HG03558 (cell line): ENCODE measurements around the gene DMRTA2.

Experiments used
- ATAC-seq: cut with Tn5 transposase; IDR thresholded peaks from one replicate; pipeline ENCODE4 v1.9.1; 2021; ENCODE audit warnings: moderate number of reproducible peaks; ENCODE audit not compliant: unreplicated experiment; ENCODE audit errors: extremely low read depth

Gene DMRTA2

GRCh38 chr1:50424045-50424883 is 1.0 kb upstream of the DMRTA2 start:
- ATAC-seq = no peak

GRCh38 chr1:50423670-50424000 is 392 bp upstream of the DMRTA2 start:
- ATAC-seq = no peak

GRCh38 chr1:50422675-50422945 is 633 bp downstream of the DMRTA2 start:
- ATAC-seq = no peak

GRCh38 chr1:50421768-50422674 is 1.2 kb downstream of the DMRTA2 start:
- ATAC-seq = no peak

GRCh38 chr1:50421366-50421748 is 1.9 kb downstream of the DMRTA2 start:
- no peak for ATAC-seq

GRCh38 chr1:50420689-50421365 is 2.4 kb downstream of the DMRTA2 start:
- no peak for ATAC-seq

GRCh38 chr1:50419907-50420677 is 3.2 kb downstream of the DMRTA2 start:
- no peak for ATAC-seq

GRCh38 chr1:50419192-50419906 is 3.9 kb downstream of the DMRTA2 start:
- no peak for ATAC-seq

- no peak for ATAC-seq
These were observed 4.6 kb downstream of the DMRTA2 start for GRCh38 chr1:50418600-50419109.

GRCh38 chr1:50417946-50418599 is 5.2 kb downstream of the DMRTA2 start:
- no peak for ATAC-seq

- ATAC-seq = no peak
These were observed 5.7 kb downstream of the DMRTA2 start for GRCh38 chr1:50417507-50417906.

- ATAC-seq = no peak
These were observed 6.4 kb downstream of the DMRTA2 start for GRCh38 chr1:50416553-50417453.

- ATAC-seq = no peak
These were observed 7.1 kb downstream of the DMRTA2 start for GRCh38 chr1:50416150-50416527.

GRCh38 chr1:50415235-50416149 is 7.8 kb downstream of the DMRTA2 start:
- no peak for ATAC-seq

GRCh38 chr1:50414853-50415234 is 8.4 kb downstream of the DMRTA2 start:
- no peak for ATAC-seq

GRCh38 chr1:50412813-50413476 is 10.3 kb downstream of the DMRTA2 start:
- no peak for ATAC-seq

- ATAC-seq = no peak
These were observed 17.4 kb downstream of the DMRTA2 start for GRCh38 chr1:50405814-50406213.
